ENCODE data around the gene B4GALNT1. TPM values are rescaled to one million over a fixed set of nuclear protein-coding genes. Genes with fewer than 3 reads are reported as not detected.
A peak's percentile ranks its signal among the peaks of the same experiment; 100 is the strongest.

B4GALNT1 gene
- total RNA-seq, 4 donors from 2014 or later = 0.19 to 1.7 (median 0.26) TPM

DNA sequence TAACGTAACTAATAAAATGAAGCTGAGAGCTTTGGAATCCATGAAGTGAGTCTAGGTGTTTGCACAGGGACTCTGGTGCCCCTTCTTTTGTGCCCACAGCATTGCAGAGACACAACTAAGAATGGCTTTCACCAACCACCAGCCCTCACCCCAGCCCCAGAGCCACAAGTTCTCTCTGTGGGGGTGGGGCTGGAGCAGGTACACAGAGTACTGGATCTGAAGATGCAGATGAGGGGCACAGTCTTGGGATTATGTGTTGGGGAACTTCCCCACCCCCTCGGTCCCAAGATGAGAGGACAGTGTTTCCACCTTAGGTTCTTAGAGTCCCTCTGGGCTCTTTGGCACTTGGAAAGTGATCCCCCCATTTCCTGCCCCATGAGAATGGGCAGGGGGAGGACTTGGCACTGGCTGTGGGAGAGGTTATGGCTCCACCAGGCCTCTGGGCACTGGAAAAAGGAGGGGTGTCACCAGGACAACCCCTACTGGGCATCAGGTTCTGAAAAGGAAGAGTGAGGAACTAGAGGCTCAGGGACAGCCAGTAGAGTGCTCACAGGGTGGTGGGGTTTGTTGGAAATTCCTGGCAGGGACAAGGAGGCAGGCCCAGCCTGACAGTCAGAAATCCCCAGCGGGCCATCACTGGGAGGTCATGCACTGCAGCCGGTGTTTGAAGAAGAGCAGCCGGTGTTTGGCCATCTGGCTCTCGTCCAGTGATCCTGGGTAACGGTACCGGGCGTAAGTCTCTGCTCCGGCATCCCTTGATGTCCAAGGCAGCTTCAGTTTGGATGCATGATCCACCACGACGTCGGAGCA, 6.7 kb downstream of the B4GALNT1 start:
- intact Hi-C loops (cut with DNase I; ENCODE audit: low total_unique reads) = loop anchor here (10.0 kb wide), 1 partner anchor 162 kb away; no protein-coding TSS in a partner anchor
- 40 to 53% methylated on average over 13 of the region's 13 CpGs for WGBS, 2 donors
- DNase-seq (ENCODE audit: low spot score in 2 of 2) = peak in 1 of 2 donors; percentile 68
- no peak overlapping the region for H3K4me3 ChIP-seq (ENCODE audit: low read depth, poor library complexity, severe bottlenecking)
- no peak for TF ChIP-seq POLR2A (IDR thresholded peaks at IDR 0.05)
- TF ChIP-seq, protein P1, sequence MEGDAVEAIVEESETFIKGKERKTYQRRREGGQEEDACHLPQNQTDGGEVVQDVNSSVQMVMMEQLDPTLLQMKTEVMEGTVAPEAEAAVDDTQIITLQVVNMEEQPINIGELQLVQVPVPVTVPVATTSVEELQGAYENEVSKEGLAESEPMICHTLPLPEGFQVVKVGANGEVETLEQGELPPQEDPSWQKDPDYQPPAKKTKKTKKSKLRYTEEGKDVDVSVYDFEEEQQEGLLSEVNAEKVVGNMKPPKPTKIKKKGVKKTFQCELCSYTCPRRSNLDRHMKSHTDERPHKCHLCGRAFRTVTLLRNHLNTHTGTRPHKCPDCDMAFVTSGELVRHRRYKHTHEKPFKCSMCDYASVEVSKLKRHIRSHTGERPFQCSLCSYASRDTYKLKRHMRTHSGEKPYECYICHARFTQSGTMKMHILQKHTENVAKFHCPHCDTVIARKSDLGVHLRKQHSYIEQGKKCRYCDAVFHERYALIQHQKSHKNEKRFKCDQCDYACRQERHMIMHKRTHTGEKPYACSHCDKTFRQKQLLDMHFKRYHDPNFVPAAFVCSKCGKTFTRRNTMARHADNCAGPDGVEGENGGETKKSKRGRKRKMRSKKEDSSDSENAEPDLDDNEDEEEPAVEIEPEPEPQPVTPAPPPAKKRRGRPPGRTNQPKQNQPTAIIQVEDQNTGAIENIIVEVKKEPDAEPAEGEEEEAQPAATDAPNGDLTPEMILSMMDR (IDR thresholded peaks at IDR 0.05) = no peak

DNA sequence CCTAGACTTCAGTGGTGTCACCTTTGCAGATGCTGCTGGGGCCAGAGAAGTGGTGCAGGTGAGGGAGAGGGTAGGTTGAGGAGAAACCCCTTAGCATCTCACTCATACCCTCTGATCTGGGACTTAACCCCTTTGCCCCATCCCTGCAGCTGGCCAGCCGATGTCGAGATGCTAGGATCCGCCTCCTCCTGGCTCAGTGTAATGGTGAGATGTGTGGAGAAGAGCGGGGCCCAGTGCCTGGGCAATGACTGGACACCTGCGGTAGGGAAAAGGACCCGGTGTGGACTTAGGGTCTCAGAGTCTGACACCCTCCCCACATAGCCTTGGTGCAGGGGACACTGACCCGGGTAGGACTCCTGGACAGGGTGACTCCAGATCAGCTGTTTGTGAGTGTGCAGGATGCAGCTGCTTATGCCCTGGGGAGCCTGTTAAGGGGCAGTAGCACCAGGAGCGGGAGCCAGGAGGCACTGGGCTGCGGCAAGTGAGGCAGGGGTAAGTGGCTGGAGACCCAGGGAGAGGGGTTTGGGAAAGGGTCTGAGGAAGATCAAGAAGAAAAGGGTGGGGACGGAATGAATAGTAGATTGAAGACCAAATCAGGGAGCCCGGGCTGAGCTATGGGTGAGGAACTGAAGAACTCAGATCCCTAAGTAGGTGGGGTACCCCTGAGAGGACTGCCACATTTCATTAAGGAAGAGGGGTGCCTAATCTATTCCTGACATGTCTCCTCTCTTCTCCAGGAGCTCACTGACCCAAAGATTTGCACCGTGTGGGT, 7.6 kb downstream of the B4GALNT1 start:
- DNase-seq (ENCODE audit: low spot score in 2 of 2) = peak in 1 of 2 donors; percentile 72
- intact Hi-C loops (cut with DNase I; ENCODE audit: low total_unique reads) = loop anchor here (10.0 kb wide), 1 partner anchor 161 kb away; no protein-coding TSS in a partner anchor
- TF ChIP-seq POLR2A (IDR thresholded peaks at IDR 0.05) = no peak
- TF ChIP-seq, protein P1 (IDR thresholded peaks at IDR 0.05) = no peak
- H3K4me3 ChIP-seq (ENCODE audit: low read depth, poor library complexity, severe bottlenecking) = no peak overlapping the region
- WGBS, 2 donors = 79 to 86% methylated on average over 12 of the region's 12 CpGs

DNA sequence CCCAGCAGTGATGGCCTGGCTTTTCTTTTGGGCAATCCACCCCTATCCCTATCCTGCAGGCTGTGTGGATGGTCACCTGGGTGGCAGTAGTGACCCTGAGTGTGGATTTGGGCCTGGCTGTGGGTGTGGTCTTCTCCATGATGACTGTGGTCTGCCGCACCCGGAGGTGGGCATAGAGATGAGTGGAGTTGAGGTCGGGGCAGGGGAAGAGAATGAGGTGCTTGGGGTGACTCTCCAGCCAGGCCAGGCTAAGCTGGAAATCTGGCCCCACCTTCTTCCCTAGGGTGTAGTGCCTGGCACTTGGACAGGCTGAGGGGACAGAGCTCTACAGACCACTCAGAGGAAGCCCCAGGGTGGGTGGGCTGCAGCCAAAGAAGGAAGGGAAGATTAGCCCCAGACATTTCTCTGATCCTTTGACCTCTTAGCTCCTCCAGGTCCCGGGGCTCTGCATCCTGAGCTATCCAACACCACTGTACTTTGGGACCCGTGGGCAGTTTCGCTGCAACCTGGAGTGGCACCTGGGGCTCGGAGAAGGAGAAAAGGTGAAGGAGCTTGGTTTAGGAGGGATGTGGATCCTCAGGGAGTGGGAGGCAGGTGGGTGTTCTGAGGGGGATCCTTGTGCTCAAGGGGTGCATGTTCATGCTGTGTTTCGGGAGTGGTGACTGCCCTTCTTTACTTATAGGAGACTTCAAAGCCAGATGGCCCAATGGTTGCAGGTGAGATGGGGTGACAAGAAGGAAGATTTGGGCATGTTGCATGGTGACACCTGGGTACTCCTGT, 8.4 kb downstream of the B4GALNT1 start:
- peak in 1 of 2 donors; percentile 81 for DNase-seq (ENCODE audit: low spot score in 2 of 2)
- TF ChIP-seq POLR2A (IDR thresholded peaks at IDR 0.05) = no peak
- TF ChIP-seq, protein P1 (IDR thresholded peaks at IDR 0.05) = no peak
- intact Hi-C loops (cut with DNase I; ENCODE audit: low total_unique reads) = loop anchor here (5.0 to 10.0 kb wide), 2 partner anchors 42 to 160 kb away; no protein-coding TSS in a partner anchor
- no peak overlapping the region for H3K4me3 ChIP-seq (ENCODE audit: low read depth, poor library complexity, severe bottlenecking)
- WGBS, 2 donors = 85% methylated on average over 8 of the region's 8 CpGs

DNA sequence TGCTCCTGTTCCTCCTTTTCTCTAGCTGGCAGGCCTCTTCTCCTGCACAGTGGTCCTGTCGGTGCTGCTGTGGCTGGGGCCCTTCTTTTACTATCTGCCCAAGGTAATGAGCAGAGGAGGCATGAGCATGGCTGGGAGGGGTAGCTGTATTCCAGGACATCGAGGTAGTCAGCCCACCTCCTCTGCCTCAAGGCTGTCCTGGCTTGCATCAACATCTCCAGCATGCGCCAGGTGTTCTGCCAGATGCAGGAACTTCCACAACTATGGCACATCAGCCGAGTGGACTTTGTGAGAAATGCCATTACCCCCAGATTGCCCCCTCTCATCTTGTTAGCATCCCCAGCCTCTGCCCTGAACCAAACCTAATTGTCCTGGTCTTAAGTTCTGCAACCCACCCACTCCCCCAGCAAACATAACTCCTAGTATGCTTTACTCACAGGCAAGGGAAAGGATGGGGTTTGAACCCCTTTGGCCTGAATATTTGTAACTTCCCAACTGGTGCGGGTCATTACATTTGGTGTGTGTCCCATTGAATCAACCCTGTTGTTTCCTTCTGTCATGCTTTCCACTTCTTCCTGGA, 9.1 kb downstream of the B4GALNT1 start:
- intact Hi-C loops (cut with DNase I; ENCODE audit: low total_unique reads) = loop anchor here (5.0 to 10.0 kb wide), 2 partner anchors 42 to 159 kb away; no protein-coding TSS in a partner anchor
- no peak overlapping the region for H3K4me3 ChIP-seq (ENCODE audit: low read depth, poor library complexity, severe bottlenecking)
- DNase-seq (ENCODE audit: low spot score in 2 of 2) = peak in 1 of 2 donors; percentile 53
- WGBS, 2 donors = 65 to 66% methylated on average over 5 of the region's 5 CpGs
- TF ChIP-seq, protein P1 (IDR thresholded peaks at IDR 0.05) = no peak
- no peak for TF ChIP-seq POLR2A (IDR thresholded peaks at IDR 0.05)

DNA sequence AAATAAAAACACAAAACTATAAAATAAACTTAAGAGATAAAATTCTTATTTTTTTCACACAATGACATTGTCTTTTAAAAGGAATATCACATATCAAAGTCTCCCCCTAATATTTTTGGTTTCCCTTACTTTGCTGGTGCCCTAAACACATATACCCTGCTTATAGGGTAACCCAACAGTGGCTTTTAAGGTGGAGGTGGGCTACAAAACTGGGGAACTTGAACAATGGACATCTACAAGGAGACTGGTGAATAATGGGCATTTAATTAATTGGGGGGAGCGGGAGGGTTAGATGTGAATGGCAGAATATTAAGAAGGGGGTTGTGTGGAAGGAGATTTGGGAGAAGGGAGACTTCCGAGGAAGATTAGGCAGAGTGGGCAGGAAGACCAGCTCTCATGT, 9.6 kb downstream of the B4GALNT1 start:
- no peak for DNase-seq (ENCODE audit: low spot score in 2 of 2)
- no peak overlapping the region for H3K4me3 ChIP-seq (ENCODE audit: low read depth, poor library complexity, severe bottlenecking)
- TF ChIP-seq POLR2A (IDR thresholded peaks at IDR 0.05) = no peak
- TF ChIP-seq, protein P1 (IDR thresholded peaks at IDR 0.05) = no peak
- intact Hi-C loops (cut with DNase I; ENCODE audit: low total_unique reads) = loop anchor here (5.0 to 10.0 kb wide), 2 partner anchors 41 to 159 kb away; no protein-coding TSS in a partner anchor
- WGBS, 2 donors = 83 to 93% methylated on average over 2 of the region's 2 CpGs
